ELF-1 (cell line): ENCODE data around the gene KCNK10.
A peak's percentile ranks its signal among the peaks of the same experiment; 100 is the strongest.

ENCODE experiments used
- DNase-seq: peaks from one replicate; pipeline ENCODE4 v3.0.0-alpha.2; 2016; ENCODE audit warnings: low read depth, low spot score

KCNK10 gene

DNA sequence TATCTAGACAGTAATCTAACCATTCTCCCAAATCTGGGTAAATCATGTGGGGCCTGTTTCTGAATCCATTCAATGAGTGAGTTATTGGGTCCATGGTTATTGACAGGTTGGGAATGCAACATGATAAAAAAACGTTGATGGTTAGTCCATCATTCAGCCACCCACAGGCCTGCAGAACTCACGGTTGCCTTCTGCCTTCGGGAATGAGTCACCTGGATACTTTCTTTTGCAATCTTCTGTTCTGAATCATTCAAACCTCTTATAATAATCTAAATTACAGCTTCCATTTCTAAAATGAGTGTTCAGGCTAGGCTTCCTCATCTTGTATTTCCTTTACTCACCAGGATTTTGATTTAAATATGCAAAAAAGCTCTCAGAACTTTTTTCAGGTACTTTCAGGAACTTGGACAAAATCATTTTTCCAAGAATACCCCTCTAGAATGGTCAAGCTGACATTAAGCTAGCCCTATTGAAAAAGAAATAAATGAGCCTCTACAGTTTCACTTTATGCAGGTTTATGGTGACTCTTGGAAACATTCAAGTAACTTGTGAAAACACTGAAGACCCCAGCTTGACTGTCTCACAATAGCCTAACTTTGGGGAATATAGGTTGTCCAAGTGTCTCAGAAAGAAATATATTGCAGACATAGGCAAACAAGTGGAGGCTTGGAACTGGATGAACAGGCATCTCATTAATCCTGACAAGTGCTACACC is 94.4 kb downstream of the KCNK10 start:
- no peak for DNase-seq

- no peak for DNase-seq
These were observed 95.4 kb downstream of the KCNK10 start for GRCh38 chr14:88227693-88228092.

GRCh38 chr14:88225721-88226120 is 97.3 kb downstream of the KCNK10 start:
- no peak for DNase-seq

DNA sequence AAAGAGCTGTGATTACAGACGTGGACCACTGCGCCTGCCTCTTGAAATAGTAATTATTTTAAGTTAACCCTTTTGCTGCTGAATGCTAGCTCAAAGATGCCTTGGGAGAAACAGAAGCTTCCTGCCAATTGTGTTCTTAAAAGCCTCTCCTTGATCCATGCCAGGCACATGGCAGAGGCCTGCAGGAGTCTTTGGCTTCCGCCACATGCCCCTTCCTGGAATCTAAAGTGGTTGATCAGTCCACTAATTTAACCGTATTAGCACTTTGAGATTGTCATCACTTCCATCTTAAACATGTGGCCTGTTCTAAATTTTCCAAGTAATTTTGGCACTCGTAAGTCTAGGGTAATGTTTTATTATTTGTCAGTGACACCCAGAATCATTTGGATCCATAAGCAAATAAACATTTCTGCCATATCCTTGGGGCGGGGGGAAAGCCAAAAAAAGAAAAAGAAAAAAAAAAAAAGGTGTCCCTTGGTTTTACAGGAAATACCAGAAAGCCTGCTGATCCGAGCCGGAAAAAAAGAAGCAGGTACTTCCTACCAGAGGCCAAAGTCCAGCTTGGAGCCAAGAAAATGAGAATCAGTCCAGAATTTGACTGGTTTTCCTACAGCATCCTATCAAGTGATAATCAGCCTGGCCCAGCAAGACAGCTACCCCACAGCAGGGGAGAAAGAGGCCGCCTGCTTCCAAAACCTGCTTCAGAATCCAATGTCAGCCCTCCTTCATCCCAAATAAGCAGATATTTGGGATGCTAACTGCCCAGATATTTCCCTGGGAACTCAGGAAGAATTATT is 104.8 kb downstream of the KCNK10 start:
- DNase-seq, result no peak

DNA sequence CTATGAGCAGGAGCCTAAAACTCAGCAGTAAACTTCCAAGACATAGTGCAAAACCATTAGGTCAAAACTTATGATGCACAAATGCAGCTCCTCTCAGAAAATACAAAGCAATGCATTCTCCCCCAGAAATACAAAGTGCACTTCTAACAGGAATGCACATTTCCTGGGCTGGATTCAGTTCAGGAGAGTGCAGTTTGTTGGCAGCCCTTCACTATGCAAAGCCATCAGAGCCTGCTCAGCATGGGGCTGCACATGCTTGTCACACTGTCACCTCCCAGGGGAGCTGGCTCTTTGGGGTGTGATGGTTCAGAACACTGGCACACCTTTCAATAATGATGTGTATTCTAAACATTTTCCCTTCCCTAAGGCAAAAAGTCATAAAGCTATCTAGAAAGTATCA is 110.4 kb downstream of the KCNK10 start:
- DNase-seq, result no peak

- DNase-seq, result no peak
These were observed 112.6 kb downstream of the KCNK10 start for GRCh38 chr14:88210426-88210825.

GRCh38 chr14:88209273-88209672 is 113.8 kb downstream of the KCNK10 start:
- no peak for DNase-seq

DNA sequence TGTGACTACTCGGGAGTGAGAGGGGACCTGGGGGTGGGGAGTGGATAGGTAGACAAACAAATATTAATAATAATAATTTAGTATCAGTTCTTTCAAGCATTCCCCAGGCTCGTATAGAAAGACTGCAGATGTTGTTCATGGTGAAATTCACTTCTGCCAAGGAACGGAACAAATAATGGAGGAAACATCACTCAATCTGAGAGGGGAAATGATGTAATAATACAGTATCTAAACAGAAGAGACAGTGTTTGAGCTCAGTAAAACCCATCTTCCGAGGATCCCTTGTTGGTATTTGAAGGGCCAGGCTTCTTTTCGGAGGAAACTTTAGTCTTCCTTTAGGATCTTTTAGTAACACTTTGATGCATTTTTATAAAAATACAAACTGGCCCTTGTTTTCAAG is 114.2 kb downstream of the KCNK10 start:
- no peak for DNase-seq

DNA sequence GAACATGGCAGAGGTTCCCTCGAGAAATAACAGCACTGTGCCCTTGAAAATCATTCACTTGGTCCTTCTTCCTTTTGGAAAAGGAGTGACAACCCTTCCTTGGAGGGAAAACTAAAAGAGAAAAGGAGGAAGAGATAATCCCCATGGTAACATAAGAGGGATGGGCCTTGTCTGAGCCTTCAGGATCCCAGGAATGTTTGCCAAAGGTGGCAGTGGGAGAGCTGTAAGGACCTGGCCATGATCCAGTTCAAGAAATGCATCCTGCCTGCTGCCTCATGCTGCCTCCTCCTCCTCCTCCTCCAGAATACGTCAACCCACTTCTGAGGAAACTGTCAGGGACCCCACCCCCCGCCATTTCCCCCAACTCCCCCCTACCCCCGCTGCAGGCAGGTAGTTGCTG is 118.8 kb downstream of the KCNK10 start:
- DNase-seq, result no peak

- DNase-seq, result no peak
These were observed 119.8 kb downstream of the KCNK10 start for GRCh38 chr14:88203291-88203690.

GRCh38 chr14:88202286-88202685 is 120.8 kb downstream of the KCNK10 start:
- no peak for DNase-seq

GRCh38 chr14:88201851-88202250 is 121.2 kb downstream of the KCNK10 start:
- no peak for DNase-seq

DNA sequence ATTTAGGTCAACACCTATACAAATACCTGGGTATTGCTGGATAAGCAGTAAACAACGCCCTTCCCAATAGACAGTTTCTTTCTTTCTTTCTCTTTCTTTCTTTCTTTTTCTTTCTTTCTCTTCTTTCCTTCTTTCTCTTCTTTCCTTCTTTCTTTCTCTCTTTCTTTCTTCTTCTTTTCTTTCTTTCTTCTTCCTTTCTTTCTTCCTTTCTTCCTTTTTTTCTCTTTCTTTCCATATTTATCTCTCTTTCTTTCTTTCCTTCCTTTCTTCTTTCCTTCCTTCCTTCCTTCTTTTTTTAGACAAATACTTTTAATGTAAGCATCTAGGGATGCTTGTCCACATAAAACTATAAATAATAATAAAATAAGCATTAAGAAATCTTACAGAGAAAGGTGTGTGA is 123.2 kb downstream of the KCNK10 start:
- DNase-seq, result no peak

GRCh38 chr14:88198446-88198845 is 124.6 kb downstream of the KCNK10 start:
- no peak for DNase-seq

DNA sequence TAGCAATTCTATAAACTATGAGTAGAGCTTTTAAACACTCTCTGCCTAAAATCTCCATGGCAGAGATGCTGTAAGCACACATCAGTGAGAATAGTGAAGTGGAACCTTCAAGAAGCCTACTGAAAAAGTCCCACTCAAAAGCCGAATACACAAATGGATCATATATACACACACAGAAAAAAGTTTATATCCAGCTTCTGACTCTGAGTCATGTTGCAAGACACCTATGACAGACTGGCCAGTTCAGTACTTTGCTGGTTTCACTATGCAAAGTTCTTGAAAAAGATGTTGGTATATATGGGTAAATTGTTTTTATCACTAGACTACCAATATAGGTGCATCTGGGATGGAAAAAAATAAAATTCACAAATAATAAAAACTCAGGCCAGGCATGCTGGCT is 126.1 kb downstream of the KCNK10 start:
- no peak for DNase-seq

- no peak for DNase-seq
These were observed 126.8 kb downstream of the KCNK10 start for GRCh38 chr14:88196116-88196890.

- DNase-seq, result peak; percentile 2
These were observed 127.4 kb downstream of the KCNK10 start for GRCh38 chr14:88195676-88196075.

DNA sequence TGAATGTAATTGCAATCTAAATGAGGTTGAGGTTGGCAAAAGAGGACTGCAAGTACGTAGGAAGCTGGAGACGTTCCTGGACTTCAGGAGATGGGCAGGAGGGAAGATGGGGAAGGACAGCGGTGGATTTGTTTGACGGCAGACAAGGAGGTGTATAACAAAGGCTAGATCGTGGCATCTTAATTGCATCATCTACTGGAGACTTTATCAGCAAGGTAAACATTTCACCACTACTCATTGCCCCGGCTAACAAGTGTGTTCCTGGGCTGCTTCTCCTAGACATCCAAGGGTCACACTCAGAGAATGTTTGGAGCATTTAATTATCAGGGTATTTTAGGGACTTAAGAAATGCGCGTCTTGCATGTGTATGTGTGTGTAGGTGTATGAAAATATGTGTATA is 128.5 kb downstream of the KCNK10 start:
- DNase-seq, result no peak

DNA sequence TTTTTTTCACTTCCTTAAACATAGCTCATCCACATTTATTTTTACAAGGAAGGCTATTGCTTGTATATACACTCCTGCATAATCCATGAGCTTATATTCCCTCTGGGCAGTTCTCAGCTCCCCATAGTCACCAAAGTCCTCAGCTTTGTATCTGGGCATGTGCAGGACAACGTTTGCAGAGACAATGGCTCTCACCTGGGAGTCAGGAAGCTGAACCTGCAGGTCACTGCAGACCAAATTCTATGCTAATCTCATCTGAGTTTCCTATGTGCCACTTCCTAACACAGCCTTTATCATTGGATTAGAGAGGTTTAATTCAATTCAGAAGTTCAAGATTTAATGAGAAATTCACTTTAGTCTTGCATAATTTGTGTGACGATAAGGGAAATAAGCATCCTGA is 131.5 kb downstream of the KCNK10 start:
- DNase-seq, result no peak

DNA sequence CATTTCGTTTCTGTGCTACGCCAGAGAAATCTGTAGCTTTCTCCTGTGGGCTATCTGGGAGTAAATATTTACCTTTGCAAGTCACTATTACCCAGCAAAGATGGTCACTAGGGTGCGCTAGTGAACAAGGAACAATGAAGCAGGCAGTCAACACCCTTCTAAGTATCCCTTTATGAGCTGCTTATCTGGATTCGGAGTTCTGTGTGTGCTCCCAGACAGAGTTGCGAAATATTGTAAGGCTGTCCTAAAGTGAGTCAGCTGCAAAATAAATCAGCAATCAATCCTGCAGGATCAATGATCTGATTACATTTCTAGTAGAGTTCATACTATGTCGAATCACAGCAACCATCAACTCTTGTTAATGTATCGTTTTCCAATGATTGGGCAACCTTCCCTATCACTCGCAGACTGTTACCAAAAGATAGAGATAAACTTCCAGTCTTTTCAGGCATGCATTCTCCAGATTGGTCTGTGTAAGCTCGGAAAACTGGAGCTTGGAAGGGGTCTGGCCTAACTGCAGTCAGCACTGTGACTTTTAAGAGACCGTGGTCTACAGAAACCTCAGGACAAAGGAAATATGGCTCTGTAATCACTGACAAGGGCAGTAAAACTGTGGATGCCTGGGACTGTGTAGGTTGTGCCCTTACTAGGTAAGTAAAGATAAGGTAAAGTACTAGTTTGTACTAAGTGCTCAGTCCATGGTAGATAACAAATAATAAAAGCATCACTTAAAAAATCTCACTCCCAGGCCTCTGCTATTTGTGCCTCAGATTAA is 133.5 kb downstream of the KCNK10 start:
- DNase-seq, result peak; percentile 83

- DNase-seq, result peak; percentile 60
These were observed 134.2 kb downstream of the KCNK10 start for GRCh38 chr14:88188745-88189416.
